GM21390 (cell line): ENCODE measurements around the gene AMBRA1.

ENCODE experiments used
- ATAC-seq: cut with Tn5 transposase; IDR thresholded peaks from one replicate; pipeline ENCODE4 v1.9.1; 2021; ENCODE audit not compliant: unreplicated experiment

The AMBRA1 gene

DNA sequence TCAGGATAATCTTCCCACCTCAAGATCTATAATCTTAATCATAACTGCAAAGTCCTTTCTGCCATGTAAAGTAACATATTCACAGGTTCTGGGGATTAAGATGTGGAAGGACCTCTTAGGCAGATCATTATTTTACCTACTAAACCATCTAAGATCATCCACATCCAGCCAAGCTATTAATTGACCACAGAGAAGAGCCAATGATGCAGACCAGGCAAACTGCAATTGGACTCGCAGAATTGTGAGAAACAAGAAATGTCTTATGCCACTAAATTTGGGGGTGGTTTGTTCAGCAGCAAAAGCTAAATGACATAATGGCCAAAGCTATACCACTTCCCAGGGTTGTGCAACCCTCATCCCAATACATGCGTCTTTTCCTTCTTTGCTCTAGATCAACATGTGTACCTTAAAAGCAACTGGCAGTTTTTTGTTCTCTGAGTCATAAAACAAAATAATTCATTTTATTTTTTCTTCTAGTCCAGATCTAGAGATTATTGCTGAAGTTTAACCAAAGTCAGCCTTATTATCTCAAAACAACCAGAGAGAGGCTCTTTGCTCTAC is 113.6 kb downstream of the AMBRA1 start:
- ATAC-seq: no peak

DNA sequence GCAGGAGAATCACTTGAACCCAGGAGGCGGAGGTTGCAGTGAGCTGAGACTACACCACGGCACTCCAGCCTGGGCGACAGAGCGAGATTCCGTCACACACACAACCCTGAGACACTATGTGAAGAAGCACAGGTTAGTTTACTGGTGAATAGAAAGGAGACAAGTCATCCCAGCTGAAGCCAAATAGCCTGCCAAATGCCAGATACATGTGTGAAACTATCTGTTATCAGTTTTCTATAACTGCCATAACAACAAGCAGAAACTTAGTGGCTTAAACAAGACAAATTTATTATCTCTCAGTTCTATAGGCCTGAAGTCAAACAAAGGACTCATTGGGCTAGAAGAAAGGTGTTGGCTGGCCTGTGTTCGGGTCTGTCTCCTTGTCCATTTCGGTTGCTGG is 114.2 kb downstream of the AMBRA1 start:
- ATAC-seq: no peak

DNA sequence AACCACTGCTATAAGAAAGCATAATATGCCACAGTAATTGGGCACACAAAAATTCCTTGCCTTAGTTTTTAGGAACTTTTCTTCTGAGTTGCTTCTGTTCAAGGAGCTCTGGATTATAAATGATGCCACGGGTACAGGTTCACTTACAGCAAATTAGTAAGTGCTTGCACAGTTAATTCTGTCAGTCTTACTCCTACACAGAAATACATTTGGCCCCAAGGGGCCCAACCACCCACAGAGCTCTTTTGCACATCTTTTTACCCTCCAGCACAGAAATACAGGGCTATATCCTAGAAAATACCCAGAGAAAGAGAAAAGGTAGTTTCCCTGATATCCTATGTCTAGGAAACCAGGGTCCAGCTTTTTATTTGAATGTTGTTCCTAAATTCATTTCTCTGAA is 115.6 kb downstream of the AMBRA1 start:
- ATAC-seq: no peak

DNA sequence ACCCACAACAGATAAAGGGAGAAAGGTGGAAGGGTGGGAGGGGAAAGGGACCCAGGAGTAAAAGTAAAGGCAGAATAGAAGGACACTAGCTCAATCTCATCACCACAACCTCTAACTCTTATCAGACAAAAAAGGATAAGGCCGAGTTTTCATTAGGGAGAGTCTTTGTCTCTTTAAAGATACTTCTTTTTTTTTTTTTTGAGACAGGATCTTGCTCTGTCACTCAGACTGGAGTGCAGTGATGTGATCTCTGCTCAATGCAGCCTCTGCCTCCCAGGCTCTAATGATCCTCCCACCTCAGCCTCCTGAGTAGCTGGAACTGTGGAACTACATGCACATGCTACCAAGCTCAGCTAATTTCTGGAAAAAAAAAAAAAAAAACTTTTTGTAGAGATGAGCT is 116.7 kb downstream of the AMBRA1 start:
- no peak for ATAC-seq

DNA sequence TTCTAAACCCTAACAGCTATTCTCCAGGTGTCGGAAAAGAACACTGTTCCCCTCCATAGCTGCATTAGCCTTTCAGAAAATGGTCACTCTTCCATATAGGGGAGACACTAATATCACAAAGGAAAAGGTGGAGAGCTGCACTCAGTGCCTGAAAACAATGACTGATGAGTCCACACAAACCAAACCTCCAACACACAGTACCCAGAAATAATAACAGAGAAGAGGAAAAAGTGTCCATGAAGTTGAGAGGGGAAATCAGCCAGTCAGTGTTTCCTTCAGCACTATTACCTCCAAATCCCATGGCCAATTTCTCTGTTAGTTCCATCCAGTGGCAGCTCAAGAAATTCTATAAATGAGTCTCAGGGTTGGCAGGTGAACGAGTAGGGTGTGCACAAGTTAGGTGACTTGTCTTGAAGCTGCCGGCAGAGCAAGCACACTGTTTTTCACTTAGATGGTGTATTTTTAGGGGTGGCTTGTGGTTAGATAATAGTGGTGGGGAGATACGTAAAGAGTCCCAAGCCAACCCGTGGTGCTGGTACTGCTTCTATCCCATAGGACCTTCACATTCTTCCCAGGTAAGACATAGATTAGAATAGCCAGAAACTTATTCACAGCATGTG is 117.8 kb downstream of the AMBRA1 start:
- ATAC-seq: no peak

DNA sequence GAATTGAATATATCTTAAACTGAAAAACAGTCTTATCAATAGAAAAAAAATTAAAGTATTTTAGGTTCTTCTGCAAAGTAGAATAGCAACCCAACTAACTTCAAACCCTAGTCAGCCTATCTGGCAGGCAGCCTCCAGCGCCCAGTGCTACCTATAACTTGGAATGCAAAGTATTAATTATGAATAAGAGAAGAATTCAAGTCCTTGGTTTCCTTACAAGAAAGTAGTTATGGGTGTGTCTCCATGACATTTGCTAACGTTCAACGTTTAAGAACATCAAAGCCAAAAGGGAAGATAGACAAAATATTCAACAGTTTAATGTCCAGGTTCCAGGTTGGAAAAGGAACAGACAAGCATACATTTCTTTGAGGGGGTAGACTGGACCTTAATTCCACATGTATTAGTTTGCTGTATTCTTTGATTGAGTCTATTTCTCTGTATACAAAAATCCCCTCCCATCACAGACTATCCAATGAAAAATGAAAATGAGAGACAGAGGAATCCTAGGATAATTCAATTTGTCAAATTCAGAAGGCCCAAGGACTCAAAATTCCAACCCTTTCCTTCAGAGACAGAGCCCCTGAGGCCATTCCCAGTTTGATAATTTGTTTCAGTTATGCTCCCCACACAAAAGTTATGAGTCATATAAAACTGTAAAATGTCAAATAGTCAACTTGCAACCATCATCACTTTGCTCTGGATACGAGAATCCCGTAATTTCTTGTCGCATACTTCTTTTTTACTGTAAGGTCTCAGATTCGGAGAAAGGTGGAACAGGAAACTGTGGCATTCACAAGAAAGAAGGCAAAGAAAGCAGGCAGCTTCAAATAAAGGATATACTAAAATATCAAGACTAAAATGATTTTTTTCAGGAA is 118.5 kb downstream of the AMBRA1 start:
- no peak for ATAC-seq

DNA sequence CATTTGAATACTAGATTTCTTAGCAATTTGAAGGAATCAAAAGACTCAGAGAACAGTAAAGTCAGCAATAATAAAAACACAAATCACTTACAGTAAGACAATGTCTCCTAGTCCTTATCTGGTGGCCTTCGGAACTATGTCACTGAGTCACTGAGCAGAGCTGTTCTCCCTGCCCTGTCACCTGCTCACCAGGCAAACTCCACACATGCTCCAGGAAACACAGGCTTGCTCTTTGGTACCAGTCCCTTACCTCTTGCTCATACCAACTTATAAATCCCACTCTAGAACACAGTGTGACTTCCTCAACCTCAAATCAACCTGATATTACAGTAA is 121.2 kb downstream of the AMBRA1 start:
- ATAC-seq: no peak

DNA sequence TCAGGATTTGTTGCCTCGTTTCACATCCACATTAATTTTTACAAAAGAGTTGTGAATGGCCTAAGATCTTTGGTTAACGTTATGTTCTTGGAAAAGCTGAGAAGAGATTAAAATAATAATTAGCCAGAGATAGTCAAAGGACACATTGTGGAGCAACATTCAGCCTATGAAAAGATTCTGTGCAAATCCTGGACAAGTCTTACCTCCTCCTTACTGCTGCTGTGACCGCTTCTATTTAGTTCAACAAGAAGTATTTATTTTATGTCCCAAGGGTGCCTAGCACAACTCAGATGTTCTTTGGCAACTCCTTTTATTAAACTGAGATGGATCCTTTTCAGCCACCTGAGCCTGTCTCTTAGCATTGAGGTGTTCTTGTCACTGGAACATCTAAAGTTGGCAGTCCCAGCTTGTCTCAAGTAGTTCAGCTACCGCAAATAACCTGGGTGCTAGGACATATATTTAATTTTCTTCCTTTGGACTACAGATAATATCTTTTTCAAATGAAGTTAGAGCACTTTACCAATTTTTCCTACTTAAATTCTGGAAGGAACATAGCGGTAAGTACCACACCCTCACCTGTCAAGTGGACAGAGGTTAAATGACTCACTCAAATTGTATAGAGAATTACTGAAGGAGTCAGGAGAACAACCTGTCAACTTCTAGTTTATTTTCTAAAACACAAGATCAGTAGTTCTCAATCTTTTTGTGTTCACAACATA is 121.7 kb downstream of the AMBRA1 start:
- ATAC-seq: no peak

DNA sequence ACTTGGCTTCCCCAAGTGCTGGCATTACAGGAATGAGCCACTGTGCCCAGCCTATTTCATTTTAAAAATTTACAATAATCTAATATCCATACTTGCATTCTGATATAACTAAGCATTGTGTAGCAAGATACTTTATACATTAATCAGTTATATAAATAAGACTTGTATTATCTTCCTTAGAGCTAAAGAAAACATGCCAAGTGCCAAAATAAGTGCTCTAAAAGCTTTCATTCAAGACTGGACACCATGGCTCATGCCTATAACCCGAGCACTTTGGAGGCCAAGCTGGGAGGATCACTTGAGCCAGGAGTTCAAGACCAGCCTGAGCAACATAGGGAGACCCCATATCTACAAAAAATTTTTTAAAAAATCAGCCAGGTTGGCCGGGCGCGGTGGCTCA is 123.9 kb downstream of the AMBRA1 start:
- no peak for ATAC-seq

DNA sequence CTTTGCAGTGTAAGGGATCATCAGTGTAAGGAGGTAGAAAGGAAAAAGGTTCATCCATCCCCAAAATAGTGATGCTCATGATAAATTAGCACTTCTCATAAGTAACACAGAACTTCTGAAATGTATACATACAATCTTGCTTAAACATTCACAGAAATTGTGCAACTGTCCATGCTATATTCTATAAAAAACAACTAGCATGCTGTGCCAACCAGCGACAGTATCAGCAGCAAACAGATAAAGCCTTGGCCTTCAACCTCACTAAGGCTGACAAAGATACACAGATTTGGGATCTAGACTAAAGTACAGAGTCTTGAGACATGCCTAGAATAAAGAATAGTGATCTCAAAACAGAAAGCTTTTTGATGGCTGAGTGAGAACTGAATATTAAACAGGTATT is 128.1 kb downstream of the AMBRA1 start:
- ATAC-seq: no peak

DNA sequence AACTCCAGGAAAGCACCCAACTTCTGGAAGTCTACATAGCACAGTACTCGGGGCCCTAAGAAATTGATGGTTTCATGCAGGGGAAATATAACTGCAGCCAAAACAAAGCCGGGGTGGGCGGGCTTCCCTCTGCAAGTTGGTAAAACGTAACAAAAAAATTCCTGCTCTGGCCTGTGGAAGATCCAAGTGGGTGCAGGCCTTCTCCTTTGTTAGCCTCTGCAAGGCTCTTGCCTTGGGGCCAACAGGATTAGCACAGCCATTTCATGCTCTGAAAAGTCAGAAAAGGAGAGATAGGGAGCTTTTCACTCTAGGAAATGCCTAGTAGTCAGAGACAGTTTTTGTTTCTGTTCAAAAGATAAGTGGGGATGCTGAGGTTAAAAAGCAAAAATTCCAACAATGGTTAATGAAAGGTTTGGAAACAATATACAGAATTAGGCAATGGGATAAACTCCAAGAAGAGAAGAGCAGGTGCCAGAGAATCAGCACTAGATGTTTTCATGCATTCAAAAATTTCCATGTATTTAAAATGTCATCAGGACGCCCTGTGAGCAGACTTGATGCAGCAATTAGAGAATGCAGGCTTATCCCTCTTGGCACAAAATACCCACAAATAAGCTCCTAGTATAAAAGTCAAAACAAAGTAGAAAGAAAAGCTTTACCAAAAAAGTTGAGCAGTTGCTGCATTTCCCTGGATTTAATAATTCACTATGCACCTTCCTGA is 130.0 kb downstream of the AMBRA1 start:
- ATAC-seq: no peak

DNA sequence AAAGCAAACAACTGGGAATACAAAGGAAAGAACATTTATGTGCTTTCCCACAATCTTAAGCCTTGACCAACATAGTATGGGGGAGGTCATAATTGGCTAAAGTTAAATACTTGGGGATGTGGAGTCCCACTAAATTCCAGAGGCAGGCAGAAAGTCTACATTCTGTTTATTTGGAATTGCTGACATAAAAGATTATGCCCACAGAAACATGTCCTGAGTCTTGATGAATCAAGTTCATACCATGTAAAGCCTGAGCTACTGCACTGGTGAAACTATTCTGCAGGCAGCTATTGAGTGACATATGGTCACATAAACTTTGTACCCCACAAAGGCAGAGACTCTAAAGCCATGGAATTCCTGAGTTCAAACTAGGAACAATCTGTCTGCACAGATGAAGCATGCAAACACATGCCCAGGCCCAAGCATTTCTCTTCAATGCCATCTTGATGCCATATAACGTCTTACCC is 132.3 kb downstream of the AMBRA1 start:
- no peak for ATAC-seq

DNA sequence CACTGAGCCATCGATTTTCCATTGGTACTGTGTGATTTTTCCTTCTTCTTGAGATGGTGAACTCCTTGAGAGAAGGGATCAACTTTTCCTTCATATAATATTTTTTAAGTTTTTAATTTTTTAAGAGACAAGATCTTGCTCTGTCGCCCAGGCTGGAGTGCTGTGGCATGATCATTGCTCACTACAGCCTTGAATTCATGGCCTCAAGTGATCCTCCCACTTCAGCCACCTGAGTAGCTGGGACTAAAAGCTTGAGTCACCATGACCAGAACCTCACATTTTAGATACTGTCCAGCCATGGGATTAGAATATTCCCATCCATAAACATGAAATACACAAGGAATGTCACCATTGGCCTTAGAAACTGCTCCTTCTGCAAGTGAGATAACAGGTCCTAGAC is 135.3 kb downstream of the AMBRA1 start:
- ATAC-seq: no peak

DNA sequence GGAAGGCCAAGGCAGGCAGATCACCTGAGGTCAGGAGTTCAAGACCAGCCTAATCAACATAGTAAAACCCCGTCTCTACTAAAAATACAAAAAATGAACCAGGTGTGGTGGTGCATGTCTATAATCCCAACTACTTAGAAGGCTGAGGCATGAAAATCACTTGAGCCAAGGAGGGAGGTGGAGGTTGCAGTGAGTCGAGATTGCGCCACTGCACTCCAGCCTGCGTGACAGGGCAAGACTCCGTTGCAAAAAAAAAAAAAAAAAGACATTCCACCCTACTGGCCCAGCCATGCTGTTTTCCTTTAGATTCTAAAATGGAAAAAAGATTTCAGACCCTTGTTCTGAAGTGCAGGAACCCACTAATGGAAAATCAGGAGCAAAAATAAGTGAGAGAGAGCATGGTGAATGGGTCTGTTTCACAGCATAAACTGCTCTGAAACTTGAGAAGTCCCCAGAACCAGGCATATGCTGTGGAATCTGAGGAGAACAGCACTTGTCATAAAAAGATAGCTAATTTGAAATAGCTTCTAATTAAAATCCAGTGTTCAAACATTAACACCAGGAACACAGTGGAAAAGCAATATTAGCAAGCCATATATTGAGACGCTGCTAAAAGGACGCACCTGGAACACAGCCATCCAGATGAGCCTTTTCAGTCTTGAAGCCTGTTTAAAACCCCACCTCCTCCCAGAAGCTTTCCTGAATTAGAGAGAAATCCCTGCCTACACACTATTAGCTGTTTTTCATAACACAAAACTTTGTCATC is 136.0 kb downstream of the AMBRA1 start:
- ATAC-seq: no peak

DNA sequence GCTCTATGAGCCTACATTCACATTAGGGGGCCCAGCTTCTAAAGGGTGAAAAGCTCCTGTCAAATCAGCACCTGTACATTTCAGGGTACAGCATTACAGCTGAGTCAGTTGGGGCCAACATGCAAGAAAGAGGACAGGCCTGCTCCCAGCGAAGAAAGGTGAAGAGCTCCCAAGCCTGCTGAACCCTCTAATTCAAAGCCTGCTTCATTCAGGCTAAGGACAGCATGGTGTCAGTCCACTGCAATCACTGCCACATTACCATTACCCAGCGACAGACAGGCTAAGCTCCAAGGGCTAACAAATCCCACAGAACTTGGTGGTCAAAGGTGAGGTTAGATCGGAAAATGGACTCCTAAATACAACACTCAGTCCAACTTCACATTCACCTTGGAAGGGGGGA is 136.8 kb downstream of the AMBRA1 start:
- ATAC-seq: no peak

DNA sequence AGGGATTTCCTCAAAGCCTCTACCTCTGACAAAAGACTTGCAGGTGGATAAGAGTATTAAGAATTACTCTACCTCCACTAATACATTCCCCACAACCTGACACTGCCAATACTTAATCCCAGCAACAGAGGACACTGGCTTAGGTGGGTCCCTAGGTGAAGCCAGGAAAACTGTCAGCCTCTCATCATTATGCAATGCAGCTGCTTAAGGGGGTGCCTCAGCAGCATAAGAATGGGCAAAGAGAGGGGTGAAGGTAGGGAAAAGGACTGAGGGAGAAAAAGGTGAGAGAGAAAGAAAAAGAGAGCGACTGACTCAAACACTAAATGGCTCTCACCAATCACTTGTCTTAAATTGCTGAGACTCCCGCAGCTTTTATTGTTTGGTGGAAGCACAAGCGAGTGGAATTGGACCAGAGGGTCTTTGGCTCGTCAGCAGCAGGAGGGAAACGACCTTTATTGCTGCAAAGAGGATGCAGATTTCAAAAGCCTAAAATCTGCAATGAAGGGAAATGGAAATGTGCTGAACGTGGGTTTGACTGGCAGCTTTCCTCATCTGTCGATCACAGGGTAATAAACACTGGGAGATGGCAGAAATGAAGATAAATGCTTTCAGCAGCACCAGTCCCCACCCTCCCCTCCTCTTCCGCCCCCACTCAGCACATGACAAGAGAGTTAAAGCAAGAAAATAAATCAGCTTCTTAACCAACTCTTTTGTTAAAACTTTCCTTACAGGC is 137.4 kb downstream of the AMBRA1 start:
- ATAC-seq: no peak

DNA sequence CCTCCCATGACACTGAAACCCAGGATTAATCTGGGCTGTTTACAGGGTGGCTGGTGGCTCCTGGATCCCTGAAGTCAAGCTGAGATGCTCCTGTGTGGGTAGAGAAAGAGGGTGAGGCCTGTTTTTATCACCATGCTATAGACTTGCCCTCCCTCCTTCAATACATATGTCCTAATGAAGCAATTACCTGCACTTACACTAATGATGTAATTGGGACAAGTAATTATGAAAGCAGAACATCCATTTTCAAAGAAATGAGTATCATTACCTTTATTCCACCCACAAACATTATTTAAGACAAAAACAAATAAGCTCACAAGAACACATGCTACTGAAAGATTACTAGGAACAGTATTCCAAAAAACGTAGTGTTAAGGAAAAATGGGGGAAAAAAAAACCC is 138.0 kb downstream of the AMBRA1 start:
- ATAC-seq: no peak

DNA sequence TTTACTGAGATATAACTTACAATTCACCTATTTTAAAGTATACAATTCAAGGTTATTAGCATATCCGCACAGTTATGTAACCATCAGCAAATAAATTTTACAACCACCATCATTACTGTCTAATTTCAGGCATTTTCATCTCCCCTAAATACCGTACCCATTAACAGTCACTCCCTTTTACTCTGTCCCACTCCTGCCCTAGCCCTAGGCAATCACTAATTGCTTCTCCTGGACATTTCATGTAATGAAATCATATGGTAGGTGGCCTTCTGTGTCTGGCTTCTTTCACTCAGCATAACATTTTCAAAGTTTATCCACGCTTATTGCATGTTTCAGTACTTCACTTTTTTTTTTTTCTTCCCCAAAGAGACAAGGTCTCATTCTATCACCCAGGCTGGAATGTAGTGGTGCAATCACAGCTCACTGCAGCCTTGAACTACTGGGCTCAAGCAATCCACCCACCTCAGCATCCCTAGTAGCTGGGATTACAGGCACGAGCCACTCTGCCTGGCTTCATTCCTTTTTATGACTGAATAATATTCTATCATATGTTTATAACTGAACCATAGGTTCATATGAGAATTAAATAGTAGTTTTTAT is 140.8 kb downstream of the AMBRA1 start:
- ATAC-seq: no peak

DNA sequence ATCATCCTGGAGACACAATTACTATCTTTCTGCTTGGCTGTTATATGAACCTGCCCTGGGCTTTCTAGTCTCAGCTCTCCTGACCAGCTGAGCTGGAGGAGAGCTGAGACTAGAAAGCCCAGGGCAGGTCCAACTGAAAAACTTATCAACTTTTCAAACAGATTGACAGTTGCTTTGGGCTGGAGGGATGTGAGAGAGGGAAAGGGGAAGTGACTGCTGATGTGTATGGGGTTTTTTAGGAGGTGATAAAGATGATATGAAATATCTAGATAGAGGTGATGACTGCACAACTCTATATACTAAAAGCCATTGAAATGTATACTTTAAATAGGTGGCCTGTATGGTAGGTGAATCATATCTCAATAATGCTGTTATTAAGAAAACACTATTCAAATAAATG is 142.1 kb downstream of the AMBRA1 start:
- ATAC-seq: no peak
